Erythroblast (primary cell): ENCODE measurements around the gene FYB2.

Source experiments
- DNase-seq, 2 experiments: peaks; one replicate each; lab custom pipeline; 2025; lab: John Stamatoyannopoulos, UW
- GATA1 ChIP-seq: IDR thresholded peaks from 2 replicates; pipeline ENCODE4 v1.6.1; 2011; ENCODE audit warnings: low read depth, mild to moderate bottlenecking, control low read depth, low read length, moderate library complexity
- POLR2A ChIP-seq: IDR thresholded peaks from 2 replicates; pipeline ENCODE4 v1.6.1; 2011; ENCODE audit warnings: mild to moderate bottlenecking, low read length

Gene FYB2

DNA sequence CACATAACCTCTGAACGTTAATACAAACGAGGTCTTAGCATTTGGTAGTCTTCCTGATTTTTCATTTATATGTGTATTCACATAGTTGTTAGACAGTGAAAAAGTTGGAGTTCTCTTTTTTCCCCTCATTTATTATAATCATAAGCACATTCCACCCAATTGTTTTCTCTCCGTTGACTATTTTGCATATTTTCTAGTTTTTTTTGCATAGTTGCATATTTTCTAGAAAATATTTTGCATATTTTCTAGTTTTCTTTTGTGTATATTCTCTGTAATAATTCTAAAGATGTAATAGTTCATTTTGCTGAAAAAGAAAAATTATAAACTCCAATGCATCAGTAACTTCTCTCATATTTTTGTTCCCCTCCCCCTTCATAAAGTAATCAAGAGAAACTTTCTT is 47.5 kb downstream of the FYB2 start:
- TF ChIP-seq GATA1: no peak
- no peak for TF ChIP-seq POLR2A

GRCh38 chr1:56758794-56759193 is 60.4 kb downstream of the FYB2 start:
- TF ChIP-seq GATA1 (no peak), POLR2A (no peak)
- DNase-seq: no peak

More for the DNA sequence above, 47.5 kb downstream of the FYB2 start:
- DNase-seq: no peak

DNA sequence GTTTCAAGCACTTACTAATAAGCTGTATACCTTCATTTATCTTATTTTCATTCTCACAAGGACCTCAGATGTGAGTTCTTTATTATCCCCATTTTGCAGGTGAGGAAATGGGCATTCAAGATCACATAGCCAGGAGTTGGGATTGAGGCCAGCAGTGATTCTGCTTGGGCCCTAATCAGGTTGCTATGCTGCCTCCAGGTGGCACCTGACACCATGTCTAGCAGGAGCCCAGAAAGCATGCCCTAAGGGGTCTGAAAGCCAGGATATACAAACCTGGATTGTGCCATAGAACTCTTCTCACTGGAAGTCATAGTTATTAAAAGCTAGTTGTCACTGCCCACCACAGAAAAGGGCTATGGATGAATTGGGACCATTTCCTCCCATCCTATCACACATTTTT is 61.1 kb downstream of the FYB2 start:
- no peak for DNase-seq
- TF ChIP-seq GATA1 (no peak), POLR2A (no peak)

DNA sequence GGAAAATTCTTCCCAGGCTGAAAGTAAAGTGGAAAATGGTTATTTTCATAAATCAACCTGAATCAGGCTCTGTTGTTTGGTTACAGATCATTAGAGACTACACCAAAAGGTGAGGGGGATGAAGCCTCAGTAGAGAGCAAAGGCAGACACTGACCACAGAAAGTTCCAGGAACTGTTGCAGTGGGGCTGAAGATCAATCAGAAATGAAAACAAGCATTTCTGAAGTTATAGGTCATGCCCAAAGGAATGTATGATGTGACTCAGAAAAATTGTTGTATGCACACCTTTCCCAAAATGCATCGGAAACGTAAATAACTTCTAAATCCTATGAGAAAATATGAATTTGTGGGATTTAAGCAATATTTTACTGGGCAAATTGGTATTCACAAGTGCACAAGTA is 63.3 kb downstream of the FYB2 start:
- TF ChIP-seq POLR2A (no peak), GATA1 (no peak)
- no peak for DNase-seq

- no peak for TF ChIP-seq GATA1
- no peak for TF ChIP-seq POLR2A
- no peak for DNase-seq
Measured at GRCh38 chr1:56754708-56755479, 64.3 kb downstream of the FYB2 start.

DNA sequence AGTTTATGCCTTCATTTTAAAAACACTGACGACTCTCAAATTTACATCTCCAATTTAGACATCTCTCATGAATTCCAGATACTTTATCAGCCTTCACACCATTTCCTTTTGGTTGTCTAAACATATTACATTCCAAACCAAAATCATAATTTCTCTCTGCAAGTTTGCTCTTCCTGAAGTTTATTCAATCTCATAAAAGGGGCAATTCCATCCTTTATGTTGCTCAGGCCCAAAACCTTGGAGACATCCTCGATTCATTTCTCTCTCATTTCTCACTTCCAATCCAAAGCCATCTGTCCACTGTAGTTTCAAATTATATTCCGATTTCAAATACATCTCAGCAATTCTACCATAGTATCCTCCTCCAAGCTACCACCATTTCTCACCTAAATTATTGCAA is 74.0 kb downstream of the FYB2 start:
- no peak for DNase-seq
- no peak for TF ChIP-seq GATA1
- no peak for TF ChIP-seq POLR2A

GRCh38 chr1:56728964-56729363 is 90.2 kb downstream of the FYB2 start:
- TF ChIP-seq POLR2A (no peak), GATA1 (no peak)
- no peak for DNase-seq

DNA sequence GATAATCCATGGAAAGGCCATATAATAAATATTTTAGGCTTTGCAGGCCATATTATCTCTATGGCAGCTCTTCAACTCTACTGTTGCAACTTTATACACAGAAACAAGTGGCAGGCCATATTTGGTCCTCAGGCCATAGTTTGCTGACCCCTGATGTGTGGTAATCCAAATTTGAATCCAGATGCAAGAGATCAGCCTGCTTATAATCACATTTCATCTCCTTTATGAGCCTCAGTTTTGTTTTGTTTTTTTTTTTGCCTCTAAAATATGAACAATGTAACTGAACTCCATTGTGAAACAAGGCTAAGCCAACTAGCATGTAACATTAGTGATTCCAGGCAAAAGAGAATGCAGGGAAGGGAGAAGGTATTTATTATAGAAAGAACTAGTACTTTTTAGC is 92.5 kb downstream of the FYB2 start:
- no peak for DNase-seq
- TF ChIP-seq GATA1: no peak
- TF ChIP-seq POLR2A: no peak

DNA sequence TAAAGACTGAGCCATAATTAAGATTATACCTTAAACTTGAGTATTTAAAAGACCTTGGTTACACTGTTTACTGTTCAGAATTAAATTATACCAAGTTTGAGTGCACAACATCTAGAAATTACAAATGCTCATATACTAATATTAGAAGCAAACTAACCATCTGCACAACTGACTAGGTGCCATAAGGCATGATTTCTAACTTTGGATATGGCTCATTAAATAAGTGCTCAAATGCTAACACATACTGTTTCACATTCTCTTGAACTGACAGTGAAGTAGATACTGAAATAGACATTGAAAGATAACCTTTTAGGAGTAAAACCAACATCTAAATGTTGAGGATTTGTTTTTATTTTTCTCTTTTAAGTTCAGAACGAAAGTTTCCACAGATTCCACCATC is 100.0 kb downstream of the FYB2 start:
- no peak for DNase-seq
- no peak for TF ChIP-seq POLR2A
- TF ChIP-seq GATA1: no peak

DNA sequence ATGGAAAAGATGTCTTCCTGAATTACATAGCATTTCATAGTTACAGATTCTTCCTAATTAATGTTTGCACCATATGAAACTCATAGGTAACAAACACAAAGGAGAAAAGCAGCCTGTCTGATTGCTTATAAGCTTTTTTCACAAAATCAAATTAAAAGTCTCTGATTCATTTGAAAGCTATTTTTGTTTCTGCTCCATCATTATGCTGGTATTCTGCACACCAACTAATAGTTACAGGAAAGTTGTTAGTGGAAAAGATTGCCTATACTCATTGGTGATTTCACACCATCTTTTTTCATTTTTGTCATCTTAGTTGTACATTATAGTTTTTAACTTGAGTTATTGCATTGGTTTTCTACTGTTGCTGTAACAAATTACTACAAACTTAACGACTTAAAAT is 104.0 kb downstream of the FYB2 start:
- TF ChIP-seq POLR2A (no peak), GATA1 (no peak)
- DNase-seq: no peak

- TF ChIP-seq GATA1 (no peak), POLR2A (no peak)
- no peak for DNase-seq
Measured at GRCh38 chr1:56713112-56713511, 106.1 kb downstream of the FYB2 start.

GRCh38 chr1:56712150-56712549 is 107.1 kb downstream of the FYB2 start:
- TF ChIP-seq GATA1: no peak
- TF ChIP-seq POLR2A: no peak
- no peak for DNase-seq

- DNase-seq: no peak
- TF ChIP-seq GATA1 (no peak), POLR2A (no peak)
Measured at GRCh38 chr1:56710646-56711045, 108.6 kb downstream of the FYB2 start.

DNA sequence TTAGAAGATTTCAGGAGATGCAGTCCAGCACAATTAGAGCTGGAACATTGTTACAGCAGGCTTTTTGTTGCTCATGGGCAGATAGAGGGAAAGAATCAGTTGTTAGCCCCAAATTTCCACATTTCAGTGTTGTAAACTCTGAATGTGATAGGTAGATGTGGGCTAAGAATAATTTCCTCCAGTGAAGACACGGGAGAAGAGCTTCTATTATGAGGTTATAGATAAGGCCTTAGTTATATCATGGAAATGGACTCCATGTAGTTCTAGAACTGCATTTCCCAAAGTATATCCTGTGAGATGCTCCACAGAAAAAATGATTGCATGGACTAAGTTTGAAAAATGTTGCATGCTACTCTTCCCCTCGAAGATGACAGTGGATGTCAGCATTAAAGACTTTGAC is 109.2 kb downstream of the FYB2 start:
- DNase-seq: no peak
- TF ChIP-seq POLR2A: no peak
- TF ChIP-seq GATA1: no peak
